GM12801 (cell line): ENCODE results near the gene TOB1.

Experiments
- CTCF ChIP-seq: IDR thresholded peaks from one replicate; pipeline ENCODE4 v1.5.1; 2011; ENCODE audit warnings: control low read depth; ENCODE audit not compliant: insufficient read length; ENCODE audit errors: extremely low read depth

TOB1 gene

GRCh38 chr17:50840311-50840851 is 25.8 kb downstream of the TOB1 start:
- no peak for TF ChIP-seq CTCF

- TF ChIP-seq CTCF: no peak
Observed at GRCh38 chr17:50839591-50840310, 26.4 kb downstream of the TOB1 start.

- TF ChIP-seq CTCF: no peak
Observed at GRCh38 chr17:50837980-50838954, 27.9 kb downstream of the TOB1 start.

- TF ChIP-seq CTCF: no peak
Observed at GRCh38 chr17:50837286-50837979, 28.7 kb downstream of the TOB1 start.

- TF ChIP-seq CTCF: no peak
Observed at GRCh38 chr17:50836826-50837225, 29.3 kb downstream of the TOB1 start.

- TF ChIP-seq CTCF: no peak
Observed at GRCh38 chr17:50835301-50836234, 30.6 kb downstream of the TOB1 start, which contains the start of gene WFIKKN2. WFIKKN2 (plus strand) TSS chr17:50835586; CDS start chr17:50835938, 352 bp downstream.
